ENCODE data around the gene ZNF592.

The ZNF592 gene

DNA sequence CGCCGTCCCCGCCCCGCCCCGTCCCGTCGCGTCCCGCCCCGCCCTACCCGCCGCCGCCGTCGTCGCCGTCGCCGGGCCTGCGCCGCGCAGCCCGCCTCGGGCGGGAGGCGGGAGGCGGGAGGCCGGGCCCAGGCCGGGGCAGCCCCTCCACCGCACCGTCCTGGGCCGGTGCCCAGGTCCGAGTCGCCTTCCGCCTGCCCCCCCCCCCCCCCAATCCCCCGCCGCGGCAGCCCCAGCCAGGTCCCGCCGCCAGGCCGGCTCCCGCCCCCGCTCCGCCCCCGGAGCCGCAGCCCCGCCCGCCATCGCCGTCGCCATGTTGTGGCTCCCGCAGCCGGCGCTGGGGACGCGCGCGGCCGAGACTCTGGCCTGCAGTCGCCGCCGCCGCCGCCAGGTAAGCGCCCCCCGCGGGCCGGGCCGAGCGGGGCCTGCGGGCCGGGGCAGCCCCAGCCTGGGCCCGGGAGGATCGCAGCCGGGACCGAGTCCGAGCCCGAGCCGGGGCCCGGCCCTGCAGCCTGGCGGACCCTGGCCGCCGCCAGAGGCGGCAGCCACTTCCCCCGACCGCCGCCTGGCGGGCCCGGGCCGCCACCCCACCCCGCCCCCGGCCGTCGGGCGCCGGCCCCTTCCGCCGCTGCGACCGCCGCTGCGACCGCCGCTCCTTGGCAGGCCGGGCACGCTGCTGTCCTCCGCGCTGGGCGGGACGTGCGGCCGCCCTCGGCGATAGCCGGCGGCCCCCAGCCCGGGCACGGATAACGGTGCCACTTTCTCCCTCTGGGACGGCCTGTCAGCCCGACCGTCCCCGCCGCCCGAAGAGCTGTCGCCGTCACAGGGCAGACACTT, at the start of gene ZNF592:
Gene ZNF592 (plus strand): TSS at position 319 of the 837 bp plus-strand sequence. CDS start 34,084 bp downstream, outside the sequence.
- Mint-ChIP-seq H3K4me1 (peaks cover 59% of the 10 kb centered on the region), H3K4me3 (peak within 1 kb of the TSS; percentile 92), H3K9me3 (no peaks in the 10 kb centered on the region), H3K27ac (peak within 1 kb of the TSS; percentile 96), H3K36me3 (peaks cover 18% of the 10 kb centered on the region)
- DNase-seq (ENCODE audit: low spot score in 2 of 2) (peak; percentile 71 to 90), ATAC-seq (peak; percentile 70)

DNA sequence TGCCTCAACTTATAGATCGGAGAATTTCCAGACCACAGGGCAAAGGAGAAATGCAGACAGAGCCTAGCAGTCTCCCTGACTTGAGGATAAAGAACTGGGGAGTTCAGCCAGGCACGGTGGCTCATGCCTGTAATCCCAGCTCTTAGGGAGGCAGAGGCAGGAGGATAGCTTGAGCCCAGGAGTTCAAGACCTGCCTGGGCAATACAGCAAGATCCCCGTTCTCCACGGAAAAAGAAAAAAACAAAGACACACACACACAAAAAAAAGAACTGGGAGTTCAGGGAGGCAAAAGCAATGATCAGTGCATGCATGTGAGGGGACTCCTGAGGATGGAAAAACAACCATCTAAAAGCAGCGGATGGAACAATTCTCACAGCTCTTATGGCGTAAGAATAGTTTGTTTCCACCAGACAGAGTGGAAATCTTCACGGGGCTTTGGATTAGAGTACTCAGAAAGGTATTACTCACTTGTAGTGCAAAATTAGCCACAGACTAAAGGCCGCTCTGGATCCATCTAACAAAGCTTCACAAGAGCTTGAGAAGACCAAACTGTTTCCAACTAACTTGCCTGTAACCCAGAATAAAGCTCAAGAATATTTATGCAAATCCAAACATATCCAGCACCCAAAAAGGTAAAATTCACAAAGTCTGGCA, 48.7 kb upstream of the ZNF592 start:
- Mint-ChIP-seq H3K27ac (peak overlapping the region; percentile 65), H3K9me3 (no peaks in the 10 kb centered on the region), H3K4me3 (peak overlapping the region; percentile 9), H3K4me1 (peaks cover 43% of the 10 kb centered on the region), H3K36me3 (peaks cover 39% of the 10 kb centered on the region)
- ATAC-seq (peak; percentile 66), DNase-seq (ENCODE audit: low spot score in 2 of 2) (no peak)

- peaks cover 50% of the 10 kb centered on the region for H3K36me3 Mint-ChIP-seq
- peak; percentile 66 for ATAC-seq
- DNase-seq (ENCODE audit: low spot score in 2 of 2) = no peak
- no peak overlapping the region for H3K27ac Mint-ChIP-seq
- H3K9me3 Mint-ChIP-seq = no peaks in the 10 kb centered on the region
- H3K4me1 Mint-ChIP-seq = peaks cover 49% of the 10 kb centered on the region
- no peak overlapping the region for H3K4me3 Mint-ChIP-seq
These were observed 45.4 kb upstream of the ZNF592 start for GRCh38 chr15:84702961-84703482.

GRCh38 chr15:84703808-84704207, 44.6 kb upstream of the ZNF592 start:
- ATAC-seq = no peak
- Mint-ChIP-seq H3K27ac (peak overlapping the region; percentile 29), H3K36me3 (peaks cover 58% of the 10 kb centered on the region), H3K9me3 (no peaks in the 10 kb centered on the region), H3K4me1 (peaks cover 54% of the 10 kb centered on the region), H3K4me3 (no peak overlapping the region)
- DNase-seq (ENCODE audit: low spot score in 2 of 2) = no peak

DNA sequence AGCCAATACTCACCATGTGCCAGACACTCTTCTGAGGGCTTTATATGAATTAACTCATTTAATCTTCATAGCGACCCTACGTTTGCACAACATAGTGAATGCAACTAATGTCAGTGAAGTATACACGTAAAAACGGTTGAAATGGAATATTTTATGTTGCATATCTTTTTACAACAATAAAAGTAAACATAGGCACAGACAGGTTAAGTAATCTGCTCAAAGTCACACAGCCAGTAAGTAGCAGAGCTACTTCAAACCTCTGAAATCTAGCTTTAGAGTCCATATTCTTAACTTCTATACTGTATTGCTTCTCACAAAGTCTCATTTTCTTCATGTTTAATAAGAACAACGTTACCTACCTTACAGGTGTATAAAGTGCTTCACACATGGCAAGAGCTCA, 34.0 kb upstream of the ZNF592 start:
- Mint-ChIP-seq H3K4me1 (peaks cover 25% of the 10 kb centered on the region), H3K27ac (no peak overlapping the region), H3K36me3 (peaks cover 62% of the 10 kb centered on the region), H3K9me3 (no peaks in the 10 kb centered on the region), H3K4me3 (peak overlapping the region; percentile 93)
- DNase-seq (ENCODE audit: low spot score in 2 of 2) (no peak), ATAC-seq (no peak)

DNA sequence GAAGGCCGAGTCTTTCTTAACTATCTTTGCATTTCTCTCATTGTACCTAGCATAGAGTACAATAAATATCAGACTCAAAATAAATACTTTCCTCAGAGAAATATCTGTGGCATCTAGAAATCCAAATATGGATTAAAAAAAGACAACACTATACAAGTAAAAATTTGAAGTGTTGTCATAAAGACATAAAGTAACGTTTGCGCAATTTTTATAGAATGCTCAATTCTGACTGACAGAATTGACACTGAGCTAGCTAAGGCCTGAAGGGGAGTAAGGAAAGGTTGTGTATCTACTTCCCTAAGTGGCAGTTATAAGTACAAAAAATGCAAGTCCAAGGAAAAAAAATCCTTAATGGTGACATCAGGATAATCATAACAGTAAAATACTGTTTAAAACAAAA, 33.6 kb upstream of the ZNF592 start:
- DNase-seq (ENCODE audit: low spot score in 2 of 2) = no peak
- H3K27ac Mint-ChIP-seq = no peak overlapping the region
- H3K4me3 Mint-ChIP-seq = peak overlapping the region; percentile 93
- peaks cover 25% of the 10 kb centered on the region for H3K4me1 Mint-ChIP-seq
- no peaks in the 10 kb centered on the region for H3K9me3 Mint-ChIP-seq
- no peak for ATAC-seq
- H3K36me3 Mint-ChIP-seq = peaks cover 58% of the 10 kb centered on the region

DNA sequence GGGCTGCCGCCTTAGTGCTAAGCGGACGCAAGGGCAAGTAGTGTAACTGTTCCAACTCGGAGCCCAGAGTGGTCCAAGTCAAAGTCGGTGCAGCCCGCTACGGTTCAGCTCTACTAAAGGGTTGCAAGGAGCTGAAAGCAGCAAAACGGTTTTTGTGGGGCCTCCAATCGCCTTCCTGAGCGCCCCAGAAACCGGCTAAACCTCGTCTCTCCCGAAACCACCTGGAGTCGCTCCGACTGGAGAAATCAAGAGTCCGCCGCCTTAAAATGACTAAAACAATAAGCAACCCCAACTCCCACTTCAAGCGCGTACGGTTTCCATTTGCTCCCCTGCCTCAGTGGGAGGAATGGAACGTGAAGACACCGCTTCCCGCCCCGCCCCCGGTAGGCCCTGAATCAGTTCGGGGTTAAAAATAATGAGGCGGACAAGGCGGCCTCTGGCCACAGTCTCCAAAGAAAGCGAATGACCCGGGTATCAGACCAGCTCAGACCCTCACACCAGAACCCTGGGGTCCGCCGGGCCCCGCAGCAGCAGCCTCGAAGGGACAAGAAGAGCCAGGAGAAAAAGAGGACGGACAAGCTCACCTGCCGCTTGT, 32.9 kb upstream of the ZNF592 start:
- Mint-ChIP-seq H3K4me3 (peak overlapping the region; percentile 93), H3K9me3 (no peaks in the 10 kb centered on the region), H3K4me1 (peaks cover 25% of the 10 kb centered on the region), H3K36me3 (peaks cover 51% of the 10 kb centered on the region), H3K27ac (peak overlapping the region; percentile 93)
- peak; percentile 18 for ATAC-seq
- no peak for DNase-seq (ENCODE audit: low spot score in 2 of 2)

GRCh38 chr15:84716036-84716732, 32.2 kb upstream of the ZNF592 start, which contains the start of gene SEC11A:
Gene SEC11A (minus strand): TSS chr15:84716139. CDS start chr15:84716075, 64 bp downstream.
- Mint-ChIP-seq H3K27ac (peak within 1 kb of the TSS; percentile 93), H3K9me3 (no peaks in the 10 kb centered on the region), H3K36me3 (peaks cover 44% of the 10 kb centered on the region), H3K4me1 (peaks cover 28% of the 10 kb centered on the region), H3K4me3 (peak within 1 kb of the TSS; percentile 93)
- ATAC-seq = peak; percentile 97
- peak; percentile 91 to 96 for DNase-seq (ENCODE audit: low spot score in 2 of 2)

GRCh38 chr15:84721371-84721770, 27.0 kb upstream of the ZNF592 start:
- DNase-seq (ENCODE audit: low spot score in 2 of 2) = no peak
- Mint-ChIP-seq H3K4me3 (no peak overlapping the region), H3K9me3 (no peaks in the 10 kb centered on the region), H3K36me3 (no peaks in the 10 kb centered on the region), H3K27ac (peak overlapping the region; percentile 83), H3K4me1 (peaks cover 19% of the 10 kb centered on the region)
- no peak for ATAC-seq

- ATAC-seq = no peak
- H3K9me3 Mint-ChIP-seq = no peaks in the 10 kb centered on the region
- H3K27ac Mint-ChIP-seq = no peak overlapping the region
- H3K4me3 Mint-ChIP-seq = no peak overlapping the region
- no peaks in the 10 kb centered on the region for H3K36me3 Mint-ChIP-seq
- no peak for DNase-seq (ENCODE audit: low spot score in 2 of 2)
- H3K4me1 Mint-ChIP-seq = peaks cover 20% of the 10 kb centered on the region
These were observed 25.8 kb upstream of the ZNF592 start for GRCh38 chr15:84722628-84723027.

DNA sequence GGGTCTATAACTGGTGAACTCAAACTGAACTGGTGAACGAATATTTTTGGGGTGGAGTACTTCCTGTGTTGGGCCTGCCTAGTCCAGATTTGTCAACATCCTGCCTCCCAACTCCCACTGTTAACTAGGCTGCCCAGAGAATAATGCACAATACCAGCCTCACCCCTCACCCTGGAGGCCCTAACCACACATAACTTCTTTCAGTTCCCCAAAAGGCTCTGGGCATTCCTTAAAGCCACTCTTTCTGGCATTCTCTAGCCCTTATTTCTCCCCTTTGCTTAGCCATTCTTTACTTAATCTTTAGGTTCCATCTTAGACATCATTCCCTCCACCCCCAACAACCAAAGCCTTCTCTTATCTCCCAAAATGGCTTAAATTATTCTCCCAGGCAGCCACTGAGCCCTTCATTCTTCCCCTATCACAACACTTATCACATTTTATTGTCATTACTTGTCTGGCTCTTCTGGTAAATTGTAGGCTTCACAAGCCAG, 23.3 kb upstream of the ZNF592 start:
- no peaks in the 10 kb centered on the region for H3K9me3 Mint-ChIP-seq
- DNase-seq (ENCODE audit: low spot score in 2 of 2) = no peak
- no peaks in the 10 kb centered on the region for H3K36me3 Mint-ChIP-seq
- no peak overlapping the region for H3K4me3 Mint-ChIP-seq
- H3K27ac Mint-ChIP-seq = peak overlapping the region; percentile 81
- ATAC-seq = peak; percentile 74
- H3K4me1 Mint-ChIP-seq = peaks cover 37% of the 10 kb centered on the region

DNA sequence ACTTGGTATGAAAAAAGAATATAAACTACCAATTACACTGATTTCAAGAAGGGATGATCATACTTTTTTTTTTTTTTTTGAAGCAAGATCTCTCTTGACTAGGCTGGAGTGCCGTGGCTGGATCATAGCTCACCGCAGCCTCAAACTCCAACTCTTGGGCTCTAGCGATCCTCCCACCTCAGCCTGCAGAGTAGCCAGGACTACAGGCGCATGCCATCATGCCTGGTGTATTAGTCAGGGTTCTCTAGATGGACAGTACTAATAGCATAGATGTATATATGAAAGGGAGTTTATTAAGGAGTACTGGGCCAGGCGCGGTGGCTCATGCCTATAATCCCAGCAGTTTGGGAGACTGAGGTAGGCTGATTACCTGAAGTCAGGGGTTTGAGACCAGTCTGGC, 21.0 kb upstream of the ZNF592 start:
- no peak for ATAC-seq
- DNase-seq (ENCODE audit: low spot score in 2 of 2) = no peak
- Mint-ChIP-seq H3K4me3 (no peak overlapping the region), H3K36me3 (no peaks in the 10 kb centered on the region), H3K4me1 (peaks cover 28% of the 10 kb centered on the region), H3K9me3 (no peaks in the 10 kb centered on the region), H3K27ac (no peak overlapping the region)

GRCh38 chr15:84731774-84732173, 16.6 kb upstream of the ZNF592 start:
- Mint-ChIP-seq H3K27ac (no peak overlapping the region), H3K4me3 (no peak overlapping the region), H3K4me1 (peaks cover 51% of the 10 kb centered on the region), H3K36me3 (peaks cover 30% of the 10 kb centered on the region), H3K9me3 (no peaks in the 10 kb centered on the region)
- no peak for ATAC-seq
- no peak for DNase-seq (ENCODE audit: low spot score in 2 of 2)

DNA sequence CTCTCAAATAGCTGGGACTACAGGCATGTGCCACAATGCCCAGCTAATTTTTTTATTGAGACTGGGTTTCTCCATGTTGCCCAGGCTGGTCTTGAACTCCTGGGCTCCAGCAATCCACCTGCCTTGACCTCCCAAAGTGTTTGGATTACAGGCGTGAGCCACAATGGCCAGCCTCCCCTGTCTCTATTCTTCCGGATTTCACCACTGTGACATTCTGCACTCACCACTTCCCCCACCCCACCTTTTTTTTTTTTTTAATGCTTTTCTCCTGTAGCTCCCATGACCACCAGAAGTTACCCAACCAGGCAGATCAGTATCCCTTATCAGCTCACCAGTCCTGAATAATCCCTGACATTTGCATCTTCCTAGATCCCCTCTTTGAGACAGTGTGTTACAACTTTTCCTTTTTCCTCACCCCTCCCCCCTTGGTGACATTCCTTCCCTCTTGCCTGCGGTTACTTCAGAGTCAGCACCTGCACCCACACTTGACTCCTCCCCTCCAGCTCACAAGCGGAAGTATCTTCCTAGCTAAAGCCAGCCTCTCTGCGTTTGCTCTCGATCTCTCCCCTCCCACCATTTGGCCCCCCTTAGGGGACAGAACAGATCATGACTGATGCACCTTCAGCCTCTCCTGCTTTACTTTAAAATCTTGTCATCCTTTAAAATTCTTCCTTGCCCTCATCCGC, 13.5 kb upstream of the ZNF592 start:
- peaks cover 44% of the 10 kb centered on the region for H3K4me1 Mint-ChIP-seq
- DNase-seq (ENCODE audit: low spot score in 2 of 2) = peak; percentile 28 to 81

More for the DNA sequence above, 13.5 kb upstream of the ZNF592 start:
- peak; percentile 68 for ATAC-seq
- peak overlapping the region; percentile 72 for H3K4me3 Mint-ChIP-seq
- no peaks in the 10 kb centered on the region for H3K9me3 Mint-ChIP-seq
- H3K27ac Mint-ChIP-seq = peak overlapping the region; percentile 90
- peaks cover 30% of the 10 kb centered on the region for H3K36me3 Mint-ChIP-seq

Data from stimulated activated effector memory CD8-positive, alpha-beta T cell treated with anti-CD3 and anti-CD28 coated beads, Interleukin-12 subunit alpha, Interleukin-12 subunit beta, amount 100 ng/mL, for 72 hours (primary cell).